Activated T-cell treated with anti-CD3 and anti-CD28 coated beads, Interleukin-2, amount 50 U/mL, for 1 hour (primary cell): ENCODE measurements around the gene SLC19A1.
A peak's percentile ranks its signal among the peaks of the same experiment; 100 is the strongest.

ENCODE experiments used
- DNase-seq: peaks from one replicate; pipeline ENCODE4 v3.0.0-alpha.2; 2020

Gene SLC19A1

DNA sequence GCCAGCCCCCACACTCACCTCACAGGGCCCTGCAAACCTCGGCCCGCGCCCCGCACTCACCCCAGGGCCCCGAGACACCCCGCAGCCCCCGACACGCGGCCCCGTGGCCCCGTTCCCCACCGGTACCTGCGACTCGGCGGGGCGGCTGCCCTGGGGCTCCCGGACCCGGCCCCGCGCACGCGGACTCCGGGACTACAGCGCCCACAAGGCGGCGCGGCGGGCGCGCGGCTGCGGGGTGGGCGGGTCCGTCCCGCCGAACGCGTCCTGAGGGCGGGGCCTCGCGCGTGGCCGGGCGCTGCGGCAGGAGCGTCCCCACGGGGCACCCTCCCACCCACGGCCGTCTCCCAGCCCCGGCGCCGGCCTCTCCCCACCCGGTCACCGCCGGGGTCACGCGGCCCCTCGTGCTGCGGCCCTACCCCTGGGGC lies at the start of gene SLC19A1:
Gene SLC19A1 (minus strand): TSS at position 199 of the 425 bp plus-strand sequence. CDS start 4,481 bp downstream, outside the sequence.
- DNase-seq: peak; percentile 81

GRCh38 chr21:45591619-45592207 lies 49.5 kb upstream of the SLC19A1 start:
- no peak for DNase-seq

- DNase-seq: peak; percentile 78
Measured at GRCh38 chr21:45590726-45591618, 48.7 kb upstream of the SLC19A1 start.

GRCh38 chr21:45590246-45590725 lies 48.0 kb upstream of the SLC19A1 start:
- no peak for DNase-seq

DNA sequence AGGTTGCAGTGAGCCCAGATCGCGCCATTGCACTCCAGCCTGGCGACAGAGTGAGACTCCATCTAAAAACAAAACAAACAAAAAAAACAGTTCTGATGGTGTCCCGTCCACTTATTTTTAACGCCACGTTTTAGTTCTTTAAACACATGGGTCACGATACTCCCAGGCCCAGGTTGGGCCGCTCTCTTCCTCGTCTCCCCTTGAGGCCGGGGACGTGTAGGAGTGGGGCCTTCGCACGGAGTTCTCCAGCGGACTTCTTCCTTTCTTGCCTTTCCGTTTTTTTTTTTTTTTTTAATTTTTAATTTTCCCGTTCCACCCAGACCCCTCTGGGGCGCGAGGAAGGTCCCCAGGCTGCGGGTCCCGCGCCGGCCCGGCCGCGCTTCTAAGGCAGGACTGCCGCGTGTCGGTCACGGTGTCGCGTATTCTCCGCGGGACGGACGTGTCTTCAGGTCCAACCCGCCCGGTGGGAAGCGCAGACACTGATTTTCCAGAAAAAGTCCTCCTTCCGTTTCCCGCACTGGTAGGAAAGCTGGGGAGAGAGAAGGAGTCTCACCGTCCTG lies 47.5 kb upstream of the SLC19A1 start:
- DNase-seq: no peak

- no peak for DNase-seq
Measured at GRCh38 chr21:45588871-45589491, 46.7 kb upstream of the SLC19A1 start.

- no peak for DNase-seq
Measured at GRCh38 chr21:45588086-45588825, 46.0 kb upstream of the SLC19A1 start.

DNA sequence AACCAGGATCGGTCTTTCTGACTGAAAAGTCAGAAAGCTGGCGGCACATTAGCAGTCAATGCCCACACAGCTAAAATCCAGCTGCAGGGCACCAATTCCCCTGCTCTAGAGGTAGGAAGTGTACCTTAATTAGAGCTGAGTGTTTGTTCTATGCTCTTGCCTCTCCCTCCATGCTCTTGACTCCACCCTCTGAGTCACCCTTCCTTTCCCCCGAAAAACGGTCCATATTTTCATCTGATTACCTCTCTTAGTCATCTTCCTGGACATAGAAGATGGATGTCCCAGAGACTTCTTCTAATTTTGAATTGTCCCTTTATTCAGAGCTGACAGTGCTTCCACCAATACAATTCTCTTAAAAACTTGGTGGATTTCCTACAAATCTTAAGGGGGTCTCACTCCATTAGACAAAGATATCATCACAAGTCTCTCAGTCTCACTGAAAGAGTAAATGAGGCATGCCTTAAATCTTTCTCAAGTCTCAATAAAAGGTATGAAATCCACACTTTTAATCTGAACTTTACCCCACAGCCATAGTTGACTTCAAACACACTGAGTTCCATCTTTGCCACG lies 44.1 kb upstream of the SLC19A1 start:
- no peak for DNase-seq

DNA sequence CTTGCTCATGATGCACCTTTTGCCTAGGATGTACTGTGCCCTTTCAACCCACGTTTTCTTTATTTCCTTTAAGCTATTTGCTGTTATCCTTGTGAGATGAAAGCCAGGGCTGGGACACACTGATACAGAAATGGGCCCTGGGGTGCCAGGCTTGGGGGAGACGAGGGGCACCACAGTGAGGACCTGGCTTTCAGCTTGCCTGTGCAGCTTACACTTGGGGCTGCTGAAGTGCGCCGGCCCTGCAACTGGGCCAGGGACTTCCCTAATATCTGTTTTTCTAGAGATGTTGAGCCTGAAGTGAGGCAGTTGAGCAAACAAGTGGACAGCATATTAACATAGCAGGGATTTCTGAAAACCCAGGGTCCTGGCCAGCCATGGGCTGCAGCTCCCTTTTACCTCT lies 42.5 kb upstream of the SLC19A1 start:
- DNase-seq: no peak

GRCh38 chr21:45583831-45584509 lies 41.7 kb upstream of the SLC19A1 start:
- no peak for DNase-seq

DNA sequence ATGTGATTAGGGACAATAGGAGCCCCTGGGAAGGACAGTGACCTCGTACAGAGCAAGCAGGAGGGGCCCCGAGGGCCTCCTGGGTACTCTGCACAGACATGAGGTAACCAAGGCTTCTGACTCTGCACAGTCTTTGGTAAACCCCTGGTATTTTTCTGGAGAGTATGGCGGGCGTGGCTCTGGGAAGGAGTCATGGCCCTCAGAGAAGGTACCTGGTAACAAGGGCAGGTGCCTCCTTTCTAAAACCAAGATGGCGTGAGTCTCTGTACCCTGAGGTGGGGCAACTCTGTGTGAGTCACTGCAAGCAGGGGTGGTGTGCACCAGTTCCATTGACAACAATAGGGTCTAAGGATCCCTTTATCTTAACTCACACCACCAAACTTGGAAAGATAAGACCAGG lies 39.9 kb upstream of the SLC19A1 start:
- no peak for DNase-seq

DNA sequence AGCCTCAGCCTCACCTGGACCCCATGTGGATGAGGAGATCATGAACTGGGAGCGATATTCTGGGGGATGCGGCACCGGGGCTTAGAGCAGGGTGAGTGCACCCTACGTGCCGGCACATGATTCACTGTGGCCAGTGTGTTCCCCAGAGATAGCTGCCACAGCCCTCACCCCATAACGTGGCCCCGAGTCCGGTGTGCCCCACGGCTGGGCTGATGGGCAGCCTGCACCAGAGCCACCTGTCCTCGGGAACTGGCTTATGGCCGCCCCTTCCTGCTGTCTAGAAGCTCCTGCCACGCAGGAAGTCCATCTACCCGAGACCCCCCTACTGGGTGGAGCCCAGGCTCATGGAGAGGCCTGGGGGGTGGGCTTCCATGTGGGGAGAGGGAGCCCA lies 39.1 kb upstream of the SLC19A1 start:
- no peak for DNase-seq

GRCh38 chr21:45580576-45581321 lies 38.5 kb upstream of the SLC19A1 start:
- no peak for DNase-seq

- no peak for DNase-seq
Measured at GRCh38 chr21:45580181-45580575, 37.9 kb upstream of the SLC19A1 start.

GRCh38 chr21:45579383-45580180 lies 37.3 kb upstream of the SLC19A1 start:
- DNase-seq: no peak

GRCh38 chr21:45578811-45579381 lies 36.7 kb upstream of the SLC19A1 start:
- no peak for DNase-seq

DNA sequence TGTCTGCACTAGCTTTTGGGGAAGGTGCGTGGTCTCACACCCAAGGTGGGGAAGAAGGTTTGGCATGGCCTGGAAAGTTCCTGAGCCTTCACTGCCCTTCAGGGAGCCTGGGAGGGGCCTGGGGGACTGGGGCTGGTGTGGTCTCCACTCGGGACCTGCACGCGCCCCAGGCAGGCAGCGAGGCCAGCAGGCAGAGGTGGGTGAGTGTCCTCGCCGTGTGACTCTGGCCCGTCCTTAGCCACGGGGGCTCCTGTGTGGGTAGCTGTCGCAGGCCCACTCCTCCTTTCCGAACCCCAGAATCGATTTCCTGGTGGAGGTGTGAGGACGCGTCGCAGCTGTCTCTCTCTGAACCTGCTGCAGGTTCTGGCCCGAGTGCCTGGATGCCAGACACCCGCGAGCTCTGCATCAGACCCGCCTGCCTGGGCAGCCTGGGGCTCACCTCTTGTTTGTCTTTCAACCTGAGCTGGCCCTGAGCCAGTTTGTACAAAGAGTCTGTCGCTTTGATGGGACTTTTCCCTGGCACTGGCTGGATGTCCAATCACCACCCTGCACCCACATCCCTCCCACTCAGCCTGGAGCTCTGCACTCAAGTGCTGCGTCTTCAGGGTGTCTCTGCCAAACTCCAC lies 36.0 kb upstream of the SLC19A1 start:
- no peak for DNase-seq

DNA sequence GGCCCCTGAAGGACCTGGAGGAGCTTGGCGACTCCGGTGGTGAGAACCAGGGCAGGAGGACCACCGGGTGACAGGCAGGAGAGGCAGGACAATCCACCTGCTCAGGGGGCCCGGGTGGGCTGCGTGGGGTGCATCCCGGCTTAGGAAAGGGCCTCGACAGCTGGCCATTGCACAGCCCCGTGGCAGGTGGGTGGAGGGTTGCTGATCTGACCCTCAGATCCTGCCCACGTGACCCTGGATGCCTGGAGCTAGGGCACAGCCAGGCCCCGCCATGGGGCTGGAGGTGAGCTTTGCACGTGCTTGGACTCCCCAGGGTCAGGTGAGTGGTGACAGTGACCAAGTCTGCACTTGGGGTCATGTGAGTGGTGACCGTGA lies 35.5 kb upstream of the SLC19A1 start:
- no peak for DNase-seq
